Measurements from ENCODE around the gene PLXNB2. TPM values are rescaled to one million over a fixed set of nuclear protein-coding genes. Genes with fewer than 3 reads are reported as not detected.

Gene PLXNB2
- total RNA-seq, 4 donors from 2014 or later, result 93.2 to 207 (median 102) TPM

DNA sequence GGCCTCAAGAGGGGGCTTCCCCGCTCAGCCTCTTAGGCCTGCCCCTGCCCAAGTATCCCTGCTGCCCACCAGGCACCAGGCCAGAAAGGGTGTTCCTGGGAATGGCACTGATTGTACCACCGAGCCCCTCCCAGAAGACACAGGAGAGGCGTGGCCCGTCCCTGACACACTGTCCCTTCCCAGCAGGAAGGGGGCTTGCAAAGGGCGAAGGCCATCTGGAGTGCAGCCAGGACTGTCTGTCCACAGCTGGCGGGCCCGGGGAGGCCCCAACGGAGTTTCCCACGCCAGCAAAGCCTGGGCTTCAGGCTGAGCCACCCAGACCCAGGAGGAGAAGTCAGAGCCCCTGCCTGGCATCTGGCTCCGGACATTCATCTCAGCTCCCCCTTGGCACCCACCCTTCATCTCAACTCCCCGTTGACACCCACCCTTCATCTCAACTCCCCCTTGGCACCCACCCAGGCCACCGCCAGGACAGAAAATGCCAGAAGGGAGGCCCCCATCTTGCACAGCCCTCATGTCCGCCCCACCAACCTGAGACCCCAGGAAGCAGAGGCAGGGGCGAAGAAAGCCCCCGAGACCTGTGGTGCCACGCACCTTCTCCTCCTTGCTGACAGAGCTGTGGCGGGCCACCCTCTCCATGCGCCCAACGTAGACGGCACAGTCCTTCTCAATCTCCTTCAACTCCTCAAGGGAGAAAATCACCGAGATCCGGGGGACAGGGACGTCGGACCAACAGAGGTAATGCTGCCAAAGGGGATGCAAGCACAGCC, 82.1 kb downstream of the PLXNB2 start:
- peaks cover 0 to 100% of the 10 kb centered on the region in 2 donors for H3K36me3 ChIP-seq
- TF ChIP-seq EP300 (IDR thresholded peaks at IDR 0.05) (no peak), CTCF (IDR thresholded peaks at IDR 0.05) (no peak), POLR2AphosphoS5 (IDR thresholded peaks at IDR 0.05) (no peak), POLR2A (IDR thresholded peaks at IDR 0.05) (no peak)
- ATAC-seq, result no peak
- H3K4me3 ChIP-seq, result no peak overlapping the region
- 40% methylated on average over 1 of the region's 24 CpGs; no CpG with 5 or more reads in 1 of the 2 donors for WGBS, 2 donors (ENCODE audit: low coverage in 1 of 2)
- H3K27ac ChIP-seq, result no peak overlapping the region
- no peaks in the 10 kb centered on the region for H3K4me1 ChIP-seq
- H3K27me3 ChIP-seq, result no peaks in the 10 kb centered on the region
- H3K9me3 ChIP-seq, result no peaks in the 10 kb centered on the region

Other genes with a start within 250 kb of the PLXNB2 start
- gene TTLL8, start 249.3 kb downstream of the PLXNB2 start, total RNA-seq, result not detected
- gene MLC1, start 222.2 kb downstream of the PLXNB2 start, total RNA-seq, result under 1 TPM in 2 of 4 donors, not detected in 2; 0.07 to 0.13 TPM
- under 1 TPM in 1 of 4 donors, not detected in 3; 0.78 TPM for gene MOV10L1, start 217.6 kb downstream of the PLXNB2 start, total RNA-seq
- gene PANX2, start 136.9 kb downstream of the PLXNB2 start, total RNA-seq, result under 1 TPM in 2 of 4 donors, not detected in 2; 0.13 to 0.46 TPM
- 10 to 100 TPM; 15.7 to 22.0 (median 19.0) TPM for gene TRABD, start 121.7 kb downstream of the PLXNB2 start, total RNA-seq
- gene SELENOO, start 106.6 kb downstream of the PLXNB2 start, total RNA-seq, result 10 to 100 TPM; 19.9 to 42.6 (median 27.3) TPM
- gene TUBGCP6, start 62.6 kb downstream of the PLXNB2 start, total RNA-seq, result 10 to 100 TPM; 26.1 to 48.3 (median 37.4) TPM
- gene HDAC10, start 56.4 kb downstream of the PLXNB2 start, total RNA-seq, result 10 to 100 TPM in 3 of 4 donors, 1 to 10 TPM in 1; 9.4 to 24.7 (median 12.5) TPM
- gene MAPK12, start 46.0 kb downstream of the PLXNB2 start, total RNA-seq, result 10 to 100 TPM; 10.1 to 18.4 (median 14.0) TPM
- 10 to 100 TPM in 2 of 4 donors, 1 to 10 TPM in 2; 6.8 to 11.5 (median 10.4) TPM for gene MAPK11, start 37.3 kb downstream of the PLXNB2 start, total RNA-seq
- gene DENND6B, start 19.4 kb upstream of the PLXNB2 start, total RNA-seq, result 1 to 10 TPM; 2.0 to 4.8 (median 2.8) TPM
- gene PPP6R2, start 35.7 kb upstream of the PLXNB2 start, total RNA-seq, result 10 to 100 TPM; 52.2 to 73.5 (median 64.2) TPM
- 100 to 1,000 TPM in 1 of 4 donors, 10 to 100 TPM in 3; 63.7 to 122 (median 64.4) TPM for gene SBF1, start 167.4 kb upstream of the PLXNB2 start, total RNA-seq
- under 1 TPM in 1 of 4 donors, not detected in 3; 0.40 TPM for gene ADM2, start 173.9 kb upstream of the PLXNB2 start, total RNA-seq
- gene MIOX, start 179.2 kb upstream of the PLXNB2 start, total RNA-seq, result not detected
- 10 to 100 TPM; 35.5 to 58.4 (median 45.1) TPM for gene LMF2, start 200.1 kb upstream of the PLXNB2 start, total RNA-seq
- gene NCAPH2, start 200.6 kb upstream of the PLXNB2 start, total RNA-seq, result 10 to 100 TPM; 34.8 to 45.0 (median 42.1) TPM
- gene SCO2, start 218.0 kb upstream of the PLXNB2 start, total RNA-seq, result 1 to 10 TPM in 2 of 4 donors, not detected in 2; 1.2 to 1.8 TPM
- gene TYMP, start 222.4 kb upstream of the PLXNB2 start, total RNA-seq, result 10 to 100 TPM; 18.5 to 55.1 (median 39.3) TPM
- gene KLHDC7B, start 238.3 kb upstream of the PLXNB2 start, total RNA-seq, result under 1 TPM in 3 of 4 donors, not detected in 1; 0.08 to 0.31 (median 0.27) TPM

All from gastroesophageal sphincter (tissue), 4 donors.